Fibroblast of mammary gland (primary cell): ENCODE results near the gene SH3RF2.

Source experiments
- DNase-seq: peaks from one replicate; pipeline ENCODE4 v3.0.0-alpha.2; 2010; ENCODE audit warnings: low read depth
- H3K4me3 ChIP-seq: 2 replicates; pipeline ENCODE4 v1.5.1; 2011; ENCODE audit warnings: low read depth, mild to moderate bottlenecking, low read length, moderate library complexity; ENCODE audit not compliant: control insufficient read depth
- TF ChIP-seq, protein P1 (sequence below): conservative IDR thresholded peaks from 2 replicates; pipeline ENCODE4 v1.5.1; 2011; ENCODE audit warnings: low read depth, low read length, inconsistent platforms; ENCODE audit not compliant: control insufficient read depth, insufficient read depth

SH3RF2 gene

DNA sequence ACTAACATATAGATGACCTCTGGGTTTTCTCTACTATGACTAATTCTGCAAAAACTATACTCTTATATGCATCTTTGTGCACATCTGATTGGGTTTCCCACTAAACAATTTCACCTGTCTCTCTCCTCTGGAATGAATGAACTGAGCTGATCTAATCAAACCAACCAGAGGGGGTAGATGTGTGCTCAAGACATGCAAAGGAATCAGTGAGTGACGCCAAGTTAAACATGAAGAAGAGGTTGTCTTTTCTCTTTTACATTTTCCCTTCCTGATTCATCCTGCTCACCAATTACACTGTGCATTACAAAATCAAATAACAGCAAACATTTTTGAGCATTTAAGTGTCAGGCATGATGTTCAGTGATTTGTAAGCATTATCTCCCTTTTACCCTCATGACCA is 34.0 kb upstream of the SH3RF2 start:
- DNase-seq: no peak

DNA sequence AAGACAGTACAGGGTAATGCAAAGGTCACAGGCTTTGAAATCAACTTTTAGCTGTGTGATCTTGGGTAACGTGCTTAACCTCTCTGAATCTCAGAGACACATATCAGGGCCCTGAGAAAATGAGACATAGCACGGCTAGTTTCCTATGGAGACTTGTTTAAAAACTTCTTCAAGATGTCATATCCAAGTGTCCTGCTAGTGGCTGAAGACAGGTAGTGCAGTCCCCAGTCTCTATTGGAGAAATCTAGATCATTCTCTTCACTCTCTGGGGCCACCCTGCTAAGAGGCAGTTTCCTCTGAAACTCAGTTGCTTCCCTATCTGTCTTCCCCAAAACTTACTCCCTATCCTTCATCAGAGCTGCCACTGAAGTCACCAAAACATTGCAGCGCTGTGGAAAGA is 33.3 kb upstream of the SH3RF2 start:
- DNase-seq: no peak
- no peak overlapping the region for H3K4me3 ChIP-seq
- TF ChIP-seq, protein P1, sequence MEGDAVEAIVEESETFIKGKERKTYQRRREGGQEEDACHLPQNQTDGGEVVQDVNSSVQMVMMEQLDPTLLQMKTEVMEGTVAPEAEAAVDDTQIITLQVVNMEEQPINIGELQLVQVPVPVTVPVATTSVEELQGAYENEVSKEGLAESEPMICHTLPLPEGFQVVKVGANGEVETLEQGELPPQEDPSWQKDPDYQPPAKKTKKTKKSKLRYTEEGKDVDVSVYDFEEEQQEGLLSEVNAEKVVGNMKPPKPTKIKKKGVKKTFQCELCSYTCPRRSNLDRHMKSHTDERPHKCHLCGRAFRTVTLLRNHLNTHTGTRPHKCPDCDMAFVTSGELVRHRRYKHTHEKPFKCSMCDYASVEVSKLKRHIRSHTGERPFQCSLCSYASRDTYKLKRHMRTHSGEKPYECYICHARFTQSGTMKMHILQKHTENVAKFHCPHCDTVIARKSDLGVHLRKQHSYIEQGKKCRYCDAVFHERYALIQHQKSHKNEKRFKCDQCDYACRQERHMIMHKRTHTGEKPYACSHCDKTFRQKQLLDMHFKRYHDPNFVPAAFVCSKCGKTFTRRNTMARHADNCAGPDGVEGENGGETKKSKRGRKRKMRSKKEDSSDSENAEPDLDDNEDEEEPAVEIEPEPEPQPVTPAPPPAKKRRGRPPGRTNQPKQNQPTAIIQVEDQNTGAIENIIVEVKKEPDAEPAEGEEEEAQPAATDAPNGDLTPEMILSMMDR: peak; percentile 23

More for the DNA sequence above, 34.0 kb upstream of the SH3RF2 start:
- no peak overlapping the region for H3K4me3 ChIP-seq
- TF ChIP-seq, protein P1: no peak

DNA sequence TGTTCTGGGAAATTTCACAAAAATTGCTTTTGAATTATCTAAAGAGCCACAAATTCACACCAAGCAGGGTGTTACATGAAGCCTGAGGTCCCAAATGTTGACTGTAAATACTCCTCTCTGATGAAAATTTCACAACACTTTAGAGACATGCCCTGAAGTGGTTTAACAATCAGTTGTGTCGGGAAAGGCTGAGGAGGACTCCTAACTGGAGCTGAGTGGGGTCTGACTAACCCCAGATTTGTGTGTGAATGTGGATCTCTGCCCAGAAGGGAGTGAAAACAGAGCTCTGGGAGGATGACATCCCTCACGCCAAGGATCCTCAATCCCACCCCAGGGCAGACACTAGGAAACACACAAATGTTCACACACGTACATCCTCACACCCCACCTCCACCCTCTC is 32.5 kb upstream of the SH3RF2 start:
- DNase-seq: peak; percentile 38
- TF ChIP-seq, protein P1: no peak
- H3K4me3 ChIP-seq: no peak overlapping the region

DNA sequence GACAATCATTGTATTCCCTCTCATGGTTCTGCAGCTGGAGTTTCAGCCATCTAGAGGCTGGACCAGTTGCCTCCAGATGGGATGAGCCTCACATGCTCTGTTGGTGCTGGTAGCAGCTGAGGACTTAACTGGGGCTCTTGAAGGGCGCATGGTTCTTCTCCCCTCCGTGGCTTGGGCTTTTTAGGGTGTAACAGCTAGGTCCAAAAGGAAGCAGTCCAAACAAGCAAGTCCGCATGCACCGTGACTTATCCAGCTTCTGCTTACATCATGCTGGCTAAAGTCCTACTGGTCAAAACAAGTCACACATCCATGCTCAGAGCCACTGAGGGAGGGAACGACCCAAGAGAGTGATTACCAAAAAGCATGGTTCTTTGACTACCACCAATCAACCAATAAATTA is 31.6 kb upstream of the SH3RF2 start:
- H3K4me3 ChIP-seq: no peak overlapping the region
- DNase-seq: no peak
- TF ChIP-seq, protein P1: no peak

DNA sequence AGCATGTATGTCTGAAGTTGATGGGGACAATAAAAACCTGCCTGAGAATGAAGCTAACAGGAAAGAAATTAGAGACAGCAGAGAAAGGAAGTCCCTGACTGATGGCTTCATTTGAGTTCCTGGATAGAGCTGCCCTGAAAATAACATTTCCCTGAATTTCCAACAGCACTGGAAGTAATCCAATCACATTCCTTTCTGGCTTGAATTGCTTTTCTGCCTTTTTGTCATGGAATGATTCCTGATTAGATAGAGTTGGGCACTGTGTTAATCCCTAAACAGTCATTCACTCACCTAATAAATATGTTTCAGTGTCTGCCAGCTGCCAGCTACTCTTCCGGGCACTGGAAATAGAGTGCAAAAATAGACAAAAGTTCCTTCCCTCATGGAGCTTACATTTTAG is 30.0 kb upstream of the SH3RF2 start:
- TF ChIP-seq, protein P1: no peak
- H3K4me3 ChIP-seq: no peak overlapping the region
- DNase-seq: no peak

DNA sequence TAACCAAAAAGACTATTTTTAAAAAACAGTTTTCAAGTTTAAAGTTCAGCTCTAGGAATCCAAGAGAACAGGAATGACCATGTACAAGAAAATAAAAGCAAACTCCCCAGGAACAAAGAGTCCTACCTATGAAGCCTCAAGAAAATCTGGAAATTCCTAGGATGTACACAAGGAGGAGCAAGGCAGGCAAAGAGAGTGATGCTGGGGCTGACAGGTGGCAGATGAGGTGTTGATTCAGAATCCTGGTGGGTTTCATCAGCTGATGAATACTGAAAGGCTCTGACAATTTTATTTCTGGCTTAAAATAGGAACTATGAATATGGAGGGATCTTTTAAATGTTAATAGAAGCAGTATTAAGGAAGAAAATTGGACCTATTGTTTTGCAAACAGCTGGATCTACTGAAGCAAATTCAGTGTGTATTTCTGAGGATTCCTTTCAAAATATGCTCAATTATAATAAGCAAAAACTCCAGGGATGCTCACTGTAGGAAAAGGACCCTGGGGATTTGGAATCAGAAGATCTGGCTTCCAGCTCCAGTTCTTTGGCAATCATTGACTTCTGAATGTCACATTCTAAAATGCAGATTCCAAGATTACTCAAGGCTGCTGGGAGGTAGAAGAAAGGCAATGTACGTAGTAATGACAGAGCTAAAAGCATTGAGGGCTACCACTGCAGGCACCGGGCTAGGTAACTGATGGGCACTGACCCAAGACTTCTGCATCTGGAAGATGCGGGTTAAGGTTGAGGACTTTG is 28.0 kb upstream of the SH3RF2 start:
- no peak for DNase-seq
- TF ChIP-seq, protein P1: peak; percentile 25
- no peak overlapping the region for H3K4me3 ChIP-seq
